ENCODE results near the gene RAB42.

DNA sequence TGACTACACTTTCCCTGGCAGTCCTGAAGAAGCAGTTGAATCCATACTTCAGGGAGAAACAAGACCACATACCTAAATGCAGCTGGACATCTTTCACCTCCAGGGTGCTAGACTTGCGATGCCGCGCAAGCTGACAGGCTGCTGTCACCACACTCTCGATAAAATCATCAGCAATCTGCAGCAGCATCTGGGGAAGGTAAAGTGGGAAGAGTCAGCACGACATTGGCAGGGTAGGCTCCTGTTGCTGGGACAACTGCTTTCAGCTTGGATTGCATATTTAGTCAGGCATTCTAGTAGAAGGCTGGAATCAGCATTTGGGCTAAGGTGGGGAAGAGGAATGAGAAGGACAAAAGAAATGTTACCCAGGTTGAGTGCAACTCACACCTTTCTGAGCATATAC, 21.1 kb downstream of the RAB42 start:
- TF ChIP-seq, protein P1, sequence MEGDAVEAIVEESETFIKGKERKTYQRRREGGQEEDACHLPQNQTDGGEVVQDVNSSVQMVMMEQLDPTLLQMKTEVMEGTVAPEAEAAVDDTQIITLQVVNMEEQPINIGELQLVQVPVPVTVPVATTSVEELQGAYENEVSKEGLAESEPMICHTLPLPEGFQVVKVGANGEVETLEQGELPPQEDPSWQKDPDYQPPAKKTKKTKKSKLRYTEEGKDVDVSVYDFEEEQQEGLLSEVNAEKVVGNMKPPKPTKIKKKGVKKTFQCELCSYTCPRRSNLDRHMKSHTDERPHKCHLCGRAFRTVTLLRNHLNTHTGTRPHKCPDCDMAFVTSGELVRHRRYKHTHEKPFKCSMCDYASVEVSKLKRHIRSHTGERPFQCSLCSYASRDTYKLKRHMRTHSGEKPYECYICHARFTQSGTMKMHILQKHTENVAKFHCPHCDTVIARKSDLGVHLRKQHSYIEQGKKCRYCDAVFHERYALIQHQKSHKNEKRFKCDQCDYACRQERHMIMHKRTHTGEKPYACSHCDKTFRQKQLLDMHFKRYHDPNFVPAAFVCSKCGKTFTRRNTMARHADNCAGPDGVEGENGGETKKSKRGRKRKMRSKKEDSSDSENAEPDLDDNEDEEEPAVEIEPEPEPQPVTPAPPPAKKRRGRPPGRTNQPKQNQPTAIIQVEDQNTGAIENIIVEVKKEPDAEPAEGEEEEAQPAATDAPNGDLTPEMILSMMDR (conservative IDR thresholded peaks at IDR 0.05; ENCODE audit: low read length) = no peak
- no peak for TF ChIP-seq EZH2phosphoT487 (IDR thresholded peaks at IDR 0.05; ENCODE audit: borderline replicate concordance)

All from Loucy (cell line).